Measurements from ENCODE around the gene PRKD1.
A peak's percentile ranks its signal among the peaks of the same experiment; 100 is the strongest.

PRKD1 gene

DNA sequence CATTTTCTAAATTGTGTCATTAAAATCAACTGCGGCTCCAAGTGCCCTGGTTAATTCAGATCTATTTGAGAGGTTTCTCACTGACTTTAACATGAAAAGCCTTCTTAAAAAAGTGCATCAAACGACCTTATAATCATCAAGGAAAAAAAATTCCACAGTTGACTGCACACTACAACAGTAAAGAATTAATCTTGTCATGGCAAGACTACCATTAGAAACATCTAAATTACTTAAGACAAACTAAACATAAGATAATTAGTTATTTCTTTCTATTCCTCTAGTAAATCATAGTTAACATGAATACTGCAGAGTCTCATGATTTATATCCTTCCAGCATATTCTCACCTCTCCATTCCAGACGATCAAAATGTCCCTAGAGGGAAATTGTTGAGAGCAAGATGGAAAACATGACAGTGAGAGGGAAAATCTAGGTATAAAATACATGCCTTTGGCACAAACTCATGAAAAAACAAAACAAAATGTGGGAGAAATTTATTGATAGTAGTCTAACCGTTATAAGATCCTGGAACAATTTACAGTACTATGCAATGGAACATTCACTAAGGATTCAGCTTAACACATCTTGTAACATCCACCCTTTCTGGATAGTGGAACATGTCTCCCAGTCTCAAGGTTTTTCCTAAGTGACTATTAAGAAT, 112.5 kb downstream of the PRKD1 start:
- DNase-seq (ENCODE audit: low read depth): no peak
- TF ChIP-seq, protein P1, sequence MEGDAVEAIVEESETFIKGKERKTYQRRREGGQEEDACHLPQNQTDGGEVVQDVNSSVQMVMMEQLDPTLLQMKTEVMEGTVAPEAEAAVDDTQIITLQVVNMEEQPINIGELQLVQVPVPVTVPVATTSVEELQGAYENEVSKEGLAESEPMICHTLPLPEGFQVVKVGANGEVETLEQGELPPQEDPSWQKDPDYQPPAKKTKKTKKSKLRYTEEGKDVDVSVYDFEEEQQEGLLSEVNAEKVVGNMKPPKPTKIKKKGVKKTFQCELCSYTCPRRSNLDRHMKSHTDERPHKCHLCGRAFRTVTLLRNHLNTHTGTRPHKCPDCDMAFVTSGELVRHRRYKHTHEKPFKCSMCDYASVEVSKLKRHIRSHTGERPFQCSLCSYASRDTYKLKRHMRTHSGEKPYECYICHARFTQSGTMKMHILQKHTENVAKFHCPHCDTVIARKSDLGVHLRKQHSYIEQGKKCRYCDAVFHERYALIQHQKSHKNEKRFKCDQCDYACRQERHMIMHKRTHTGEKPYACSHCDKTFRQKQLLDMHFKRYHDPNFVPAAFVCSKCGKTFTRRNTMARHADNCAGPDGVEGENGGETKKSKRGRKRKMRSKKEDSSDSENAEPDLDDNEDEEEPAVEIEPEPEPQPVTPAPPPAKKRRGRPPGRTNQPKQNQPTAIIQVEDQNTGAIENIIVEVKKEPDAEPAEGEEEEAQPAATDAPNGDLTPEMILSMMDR (conservative IDR thresholded peaks at IDR 0.05; ENCODE audit: low read depth, low read length): no peak
- no peak overlapping the region for H3K4me3 ChIP-seq (ENCODE audit: low read depth, low read length)

DNA sequence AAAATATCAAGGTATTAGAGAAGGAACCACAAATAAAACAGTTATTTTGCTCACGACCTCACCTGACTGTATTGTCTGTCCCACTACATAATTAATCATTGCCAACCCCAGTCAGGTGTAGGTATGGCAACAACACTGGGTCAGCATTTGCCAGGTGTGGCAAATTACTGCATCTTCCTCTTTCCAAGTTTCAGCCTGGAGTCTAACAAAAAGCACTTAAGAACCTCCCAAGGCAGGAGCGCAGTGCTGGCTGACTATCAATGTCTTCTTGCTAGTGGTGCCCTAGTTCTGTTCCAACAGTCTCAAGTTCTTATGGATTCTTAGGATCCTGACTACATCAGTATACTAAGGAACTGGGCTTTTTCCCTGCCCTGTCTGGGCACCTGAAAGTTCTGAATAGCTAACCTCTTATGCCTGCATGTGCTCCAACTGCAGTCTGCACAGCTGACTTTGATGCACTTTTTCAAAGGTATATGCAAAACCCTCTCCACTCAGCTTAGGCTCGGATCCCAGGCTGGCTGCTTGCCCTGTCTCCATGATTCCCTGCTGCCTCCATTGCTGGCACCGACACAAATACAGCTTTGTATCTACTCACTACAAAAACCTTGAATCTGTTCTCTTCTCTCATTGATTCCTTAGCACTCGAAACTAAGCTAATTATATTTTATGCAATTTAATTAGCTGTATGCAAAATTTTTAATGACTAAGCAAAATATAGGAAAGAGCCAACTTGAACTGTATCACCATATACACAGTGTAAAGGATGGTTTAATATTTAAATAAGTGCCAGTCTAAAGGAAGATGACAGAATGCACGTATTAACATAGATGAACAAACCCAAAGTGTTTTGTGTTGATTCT, 113.3 kb downstream of the PRKD1 start:
- peak; percentile 28 for DNase-seq (ENCODE audit: low read depth)
- no peak overlapping the region for H3K4me3 ChIP-seq (ENCODE audit: low read depth, low read length)
- TF ChIP-seq, protein P1 (conservative IDR thresholded peaks at IDR 0.05; ENCODE audit: low read depth, low read length): no peak

DNA sequence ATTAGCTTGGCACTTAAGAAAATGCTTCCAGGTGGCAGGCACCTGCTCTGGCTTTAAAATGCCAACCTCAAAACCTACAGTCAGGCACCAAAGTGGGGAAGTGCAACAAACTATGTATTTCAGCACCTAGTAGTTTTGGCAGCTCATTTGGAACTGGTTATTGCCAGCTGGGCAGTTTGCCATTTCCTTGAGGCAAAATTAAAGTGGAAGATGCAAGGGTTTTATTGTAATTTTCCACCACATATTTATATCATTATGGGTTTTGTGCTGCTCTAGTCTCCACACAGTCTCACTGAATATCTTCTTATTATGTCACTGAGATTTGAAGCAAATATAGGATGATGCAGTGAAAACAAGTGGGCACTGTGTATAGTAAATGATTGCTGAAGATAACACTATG, 117.0 kb downstream of the PRKD1 start:
- peak; percentile 15 for DNase-seq (ENCODE audit: low read depth)
- TF ChIP-seq, protein P1 (conservative IDR thresholded peaks at IDR 0.05; ENCODE audit: low read depth, low read length): no peak
- H3K4me3 ChIP-seq (ENCODE audit: low read depth, low read length): no peak overlapping the region

DNA sequence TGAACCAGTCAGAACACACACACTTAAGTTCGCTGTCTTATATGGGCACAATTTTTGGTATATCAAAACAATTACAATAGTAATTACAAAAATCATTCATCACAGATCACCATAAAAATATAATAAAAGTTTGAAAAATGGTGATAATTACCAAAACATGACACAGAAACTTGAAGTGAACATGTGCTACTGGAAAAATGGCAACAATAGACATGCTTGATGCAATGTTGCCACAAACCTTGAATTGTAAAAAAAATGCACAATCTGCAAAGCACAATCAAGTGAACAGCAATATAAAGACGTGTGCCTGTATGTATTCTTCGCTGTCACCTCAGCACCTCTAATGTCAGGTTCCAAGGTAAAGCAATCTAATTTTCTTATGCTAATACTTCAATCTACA, 117.6 kb downstream of the PRKD1 start:
- no peak for DNase-seq (ENCODE audit: low read depth)
- TF ChIP-seq, protein P1 (conservative IDR thresholded peaks at IDR 0.05; ENCODE audit: low read depth, low read length): no peak
- H3K4me3 ChIP-seq (ENCODE audit: low read depth, low read length): no peak overlapping the region

- TF ChIP-seq, protein P1 (conservative IDR thresholded peaks at IDR 0.05; ENCODE audit: low read depth, low read length): no peak
- DNase-seq (ENCODE audit: low read depth): peak; percentile 13
- H3K4me3 ChIP-seq (ENCODE audit: low read depth, low read length): no peak overlapping the region
Measured at GRCh38 chr14:29806124-29806517, 121.5 kb downstream of the PRKD1 start.

GRCh38 chr14:29805415-29806123, 122.1 kb downstream of the PRKD1 start:
- no peak overlapping the region for H3K4me3 ChIP-seq (ENCODE audit: low read depth, low read length)
- TF ChIP-seq, protein P1 (conservative IDR thresholded peaks at IDR 0.05; ENCODE audit: low read depth, low read length): no peak
- DNase-seq (ENCODE audit: low read depth): peak; percentile 99
